Nephron progenitor cell (in vitro differentiated cells): ENCODE data around the gene DMTF1.

Experiments used
- DNase-seq: peaks from one replicate; pipeline ENCODE4 v3.0.0; 2021
- H3K27ac Mint-ChIP-seq: 2 replicates; pipeline ENCODE4 v1.8.0; 2021; ENCODE audit warnings: mild to moderate bottlenecking, moderate library complexity, mixed read lengths
- H3K27me3 Mint-ChIP-seq: 2 replicates; pipeline ENCODE4 v1.8.0; 2021; ENCODE audit warnings: mild to moderate bottlenecking, low read depth, mixed read lengths; ENCODE audit not compliant: poor library complexity
- H3K36me3 Mint-ChIP-seq: 2 replicates; pipeline ENCODE4 v1.8.0; 2021; ENCODE audit warnings: low read depth, mixed read lengths
- H3K4me1 Mint-ChIP-seq: 2 replicates; pipeline ENCODE4 v1.8.0; 2021; ENCODE audit warnings: mixed read lengths
- H3K4me3 Mint-ChIP-seq: 2 replicates; pipeline ENCODE4 v1.8.0; 2021; ENCODE audit warnings: mild to moderate bottlenecking, moderate library complexity, mixed read lengths
- H3K9me3 Mint-ChIP-seq: 2 replicates; pipeline ENCODE4 v1.8.0; 2021; ENCODE audit warnings: mild to moderate bottlenecking, moderate library complexity, mixed read lengths
- CTCF ChIP-seq: fragments of 200-600 bp; sonication (generic); IDR thresholded peaks from 2 replicates; pipeline ENCODE4 v1.5.0; 2021; ENCODE audit warnings: antibody characterized with exemption

Gene DMTF1

GRCh38 chr7:87139514-87139913, 12.7 kb upstream of the DMTF1 start:
- DNase-seq, result no peak
- Mint-ChIP-seq H3K36me3 (no peaks in the 10 kb centered on the region), H3K27ac (no peak overlapping the region), H3K9me3 (no peaks in the 10 kb centered on the region), H3K4me1 (no peaks in the 10 kb centered on the region), H3K27me3 (peaks cover 10% of the 10 kb centered on the region), H3K4me3 (no peak overlapping the region)
- TF ChIP-seq CTCF, result no peak

GRCh38 chr7:87140271-87140748, 11.9 kb upstream of the DMTF1 start:
- no peak for DNase-seq
- Mint-ChIP-seq H3K27ac (no peak overlapping the region), H3K36me3 (no peaks in the 10 kb centered on the region), H3K4me3 (no peak overlapping the region), H3K9me3 (no peaks in the 10 kb centered on the region), H3K27me3 (peaks cover 10% of the 10 kb centered on the region), H3K4me1 (no peaks in the 10 kb centered on the region)
- TF ChIP-seq CTCF, result no peak

DNA sequence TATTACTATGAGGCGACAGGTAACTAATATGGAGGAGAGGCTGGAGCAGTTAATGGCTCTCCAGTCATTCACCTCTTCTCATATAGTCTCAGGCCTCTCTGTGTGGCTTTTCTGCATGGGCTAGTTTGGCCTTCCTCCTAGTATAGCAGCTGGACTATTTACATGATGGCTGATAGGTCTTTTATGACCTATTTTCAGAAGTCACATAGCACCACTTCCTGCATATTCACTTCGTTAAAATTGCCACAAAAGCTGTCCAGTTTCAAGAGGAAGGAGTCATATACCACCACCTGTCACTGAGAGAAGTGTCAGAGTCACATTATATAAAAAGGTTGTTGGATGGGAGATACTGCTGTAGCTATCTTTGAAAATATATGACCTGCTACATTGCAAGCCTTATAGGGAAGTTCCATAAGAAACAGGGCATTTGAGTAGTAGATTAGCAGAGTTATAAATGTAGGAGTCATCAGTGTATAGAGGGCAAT, 8.0 kb upstream of the DMTF1 start:
- no peak overlapping the region for H3K4me3 Mint-ChIP-seq
- H3K27ac Mint-ChIP-seq, result no peak overlapping the region
- no peak for DNase-seq
- H3K4me1 Mint-ChIP-seq, result peaks cover 9% of the 10 kb centered on the region
- no peak for TF ChIP-seq CTCF
- H3K9me3 Mint-ChIP-seq, result no peaks in the 10 kb centered on the region
- H3K27me3 Mint-ChIP-seq, result peaks cover 6% of the 10 kb centered on the region
- no peaks in the 10 kb centered on the region for H3K36me3 Mint-ChIP-seq

DNA sequence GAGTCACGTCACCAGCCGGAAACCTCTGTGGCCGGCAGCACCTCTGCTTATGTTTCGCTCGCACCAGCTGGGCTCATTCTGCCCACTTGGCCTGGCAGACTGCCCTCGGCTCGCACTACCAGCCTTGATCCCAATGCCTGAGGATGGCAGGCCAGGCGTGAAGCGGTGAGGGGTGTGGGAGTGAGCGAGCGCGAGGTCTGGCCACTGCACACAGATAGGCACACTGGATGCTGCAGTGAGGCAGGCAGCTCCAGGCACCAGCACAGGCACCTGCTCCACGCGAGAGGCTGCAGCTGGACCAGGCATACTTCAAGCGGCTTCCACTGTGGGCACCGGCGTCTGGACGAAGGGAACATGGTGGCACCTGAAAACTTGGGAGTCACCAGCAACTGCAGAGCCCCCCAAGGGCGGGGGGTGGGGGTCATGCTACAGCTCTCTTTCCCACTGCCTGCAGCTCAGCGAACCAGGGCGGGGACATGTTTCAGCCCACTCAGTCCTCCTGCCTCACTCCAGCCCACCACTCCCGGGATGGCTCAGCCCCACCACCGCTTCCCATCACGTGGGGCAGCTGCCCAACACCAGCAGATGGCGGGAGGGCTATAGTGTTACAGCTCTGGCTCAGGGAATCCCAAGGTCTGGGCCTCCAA, 5.4 kb upstream of the DMTF1 start:
- Mint-ChIP-seq H3K4me1 (peaks cover 24% of the 10 kb centered on the region), H3K36me3 (no peaks in the 10 kb centered on the region), H3K4me3 (no peak overlapping the region), H3K27me3 (no peaks in the 10 kb centered on the region), H3K9me3 (no peaks in the 10 kb centered on the region), H3K27ac (no peak overlapping the region)
- TF ChIP-seq CTCF, result no peak
- no peak for DNase-seq

DNA sequence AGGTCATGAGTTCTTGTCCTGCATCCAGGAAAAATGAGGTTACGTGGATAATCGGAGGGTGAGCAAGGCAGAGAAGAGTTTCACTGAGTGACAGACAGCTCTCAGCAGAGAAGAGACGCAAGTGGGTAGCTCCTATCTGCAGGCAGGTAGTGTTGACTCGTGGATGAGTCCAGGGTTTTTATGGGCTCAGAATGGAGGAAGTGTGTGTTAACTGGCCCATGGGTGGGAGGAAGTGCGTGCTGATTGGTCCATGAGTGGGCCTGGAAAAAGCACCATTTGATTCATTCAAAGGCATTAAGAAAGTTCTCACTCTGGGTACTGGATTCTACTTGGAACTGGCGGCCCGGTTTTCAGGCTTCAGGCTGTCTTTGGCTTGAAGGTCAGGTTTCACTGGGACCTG, 4.8 kb upstream of the DMTF1 start:
- no peak for TF ChIP-seq CTCF
- peaks cover 27% of the 10 kb centered on the region for H3K4me1 Mint-ChIP-seq
- no peak overlapping the region for H3K4me3 Mint-ChIP-seq
- no peaks in the 10 kb centered on the region for H3K36me3 Mint-ChIP-seq
- no peak for DNase-seq
- H3K27me3 Mint-ChIP-seq, result no peaks in the 10 kb centered on the region
- peak overlapping the region; percentile 29 for H3K27ac Mint-ChIP-seq
- no peaks in the 10 kb centered on the region for H3K9me3 Mint-ChIP-seq

DNA sequence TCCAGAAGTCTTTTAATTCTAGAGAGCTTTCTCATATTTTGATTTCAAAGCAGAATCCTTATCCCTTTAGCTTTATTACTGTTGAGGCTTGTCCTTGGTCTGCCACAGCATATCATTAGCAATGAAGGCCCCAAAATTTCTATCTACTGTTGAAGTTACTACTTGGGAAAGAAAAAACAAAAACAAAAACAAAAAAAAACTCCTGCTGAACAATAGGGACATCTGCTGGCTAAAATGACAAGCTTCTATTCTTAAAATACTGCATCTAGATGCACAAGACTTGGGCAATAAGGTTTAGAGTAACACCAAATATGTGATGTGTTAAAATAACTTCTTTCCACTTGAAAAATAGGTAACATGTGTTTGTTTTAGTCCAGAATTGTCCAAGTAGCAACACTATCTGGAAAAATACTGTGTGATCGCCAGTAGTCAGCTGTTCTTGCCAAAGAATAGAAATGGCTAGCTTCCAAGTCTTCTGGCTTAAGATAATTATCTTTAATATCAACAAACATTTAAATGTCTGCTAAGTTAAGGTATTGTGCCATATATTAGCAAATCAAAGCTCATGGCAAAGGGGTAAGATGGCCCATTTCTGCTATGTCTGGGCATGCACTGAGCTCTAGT, 3.8 kb upstream of the DMTF1 start:
- peak; percentile 22 for TF ChIP-seq CTCF
- no peak overlapping the region for H3K4me3 Mint-ChIP-seq
- no peak for DNase-seq
- H3K36me3 Mint-ChIP-seq, result no peaks in the 10 kb centered on the region
- H3K9me3 Mint-ChIP-seq, result no peaks in the 10 kb centered on the region
- H3K27ac Mint-ChIP-seq, result no peak overlapping the region
- H3K4me1 Mint-ChIP-seq, result peaks cover 27% of the 10 kb centered on the region
- no peaks in the 10 kb centered on the region for H3K27me3 Mint-ChIP-seq
